Activated naive CD8-positive, alpha-beta T cell treated with anti-CD3 and anti-CD28 coated beads, Interleukin-2, amount 50 U/mL, for 24 hours (primary cell): Measurements from ENCODE around the gene DOCK4.

Experiments
- ATAC-seq: fragments of 150-1000 bp; cut with Tn5 transposase; one replicate; pipeline ENCODE4 v1.10.0; 2021
- DNase-seq: peaks from one replicate; pipeline ENCODE4 v3.0.0; 2021
- H3K27ac Mint-ChIP-seq: one replicate; pipeline ENCODE4 v1.8.0; 2021; ENCODE audit warnings: mild to moderate bottlenecking, mixed read lengths
- H3K27me3 Mint-ChIP-seq: one replicate; pipeline ENCODE4 v1.8.0; 2021; ENCODE audit warnings: mixed read lengths
- H3K36me3 Mint-ChIP-seq: one replicate; pipeline ENCODE4 v1.8.0; 2021; ENCODE audit warnings: low read depth, mixed read lengths
- H3K4me1 Mint-ChIP-seq: one replicate; pipeline ENCODE4 v1.8.0; 2021; ENCODE audit warnings: mixed read lengths
- H3K4me3 Mint-ChIP-seq: one replicate; pipeline ENCODE4 v1.8.0; 2021; ENCODE audit warnings: mild to moderate bottlenecking, moderate library complexity, mixed read lengths
- H3K9me3 Mint-ChIP-seq: one replicate; pipeline ENCODE4 v1.8.0; 2021; ENCODE audit warnings: mixed read lengths

DOCK4 gene

GRCh38 chr7:112056409-112056808, 149.8 kb downstream of the DOCK4 start:
- DNase-seq, result no peak
- Mint-ChIP-seq H3K4me3 (no peak overlapping the region), H3K9me3 (no peaks in the 10 kb centered on the region), H3K27me3 (no peaks in the 10 kb centered on the region), H3K4me1 (peaks cover 2% of the 10 kb centered on the region), H3K36me3 (no peaks in the 10 kb centered on the region), H3K27ac (no peak overlapping the region)
- ATAC-seq, result no peak

- peaks cover 2% of the 10 kb centered on the region for H3K4me1 Mint-ChIP-seq
- ATAC-seq, result no peak
- H3K9me3 Mint-ChIP-seq, result no peaks in the 10 kb centered on the region
- DNase-seq, result no peak
- no peak overlapping the region for H3K4me3 Mint-ChIP-seq
- H3K36me3 Mint-ChIP-seq, result no peaks in the 10 kb centered on the region
- no peak overlapping the region for H3K27ac Mint-ChIP-seq
- H3K27me3 Mint-ChIP-seq, result no peaks in the 10 kb centered on the region
Measured at GRCh38 chr7:112053737-112054069, 152.5 kb downstream of the DOCK4 start.

- Mint-ChIP-seq H3K36me3 (no peaks in the 10 kb centered on the region), H3K27me3 (no peaks in the 10 kb centered on the region), H3K27ac (no peak overlapping the region), H3K9me3 (no peaks in the 10 kb centered on the region), H3K4me3 (no peak overlapping the region), H3K4me1 (peaks cover 2% of the 10 kb centered on the region)
- DNase-seq, result no peak
- ATAC-seq, result no peak
Measured at GRCh38 chr7:112052993-112053736, 153.0 kb downstream of the DOCK4 start.

- Mint-ChIP-seq H3K9me3 (no peaks in the 10 kb centered on the region), H3K27me3 (no peaks in the 10 kb centered on the region), H3K4me1 (peaks cover 2% of the 10 kb centered on the region), H3K27ac (no peak overlapping the region), H3K4me3 (no peak overlapping the region), H3K36me3 (no peaks in the 10 kb centered on the region)
- DNase-seq (no peak), ATAC-seq (no peak)
Measured at GRCh38 chr7:112052498-112052897, 153.7 kb downstream of the DOCK4 start.

GRCh38 chr7:112050250-112050881, 155.8 kb downstream of the DOCK4 start:
- H3K4me3 Mint-ChIP-seq, result no peak overlapping the region
- no peaks in the 10 kb centered on the region for H3K4me1 Mint-ChIP-seq
- H3K36me3 Mint-ChIP-seq, result no peaks in the 10 kb centered on the region
- H3K27me3 Mint-ChIP-seq, result peaks cover 2% of the 10 kb centered on the region
- DNase-seq, result no peak
- no peak for ATAC-seq
- H3K27ac Mint-ChIP-seq, result no peak overlapping the region
- no peaks in the 10 kb centered on the region for H3K9me3 Mint-ChIP-seq

GRCh38 chr7:112049555-112050249, 156.5 kb downstream of the DOCK4 start:
- Mint-ChIP-seq H3K4me1 (no peaks in the 10 kb centered on the region), H3K9me3 (no peaks in the 10 kb centered on the region), H3K4me3 (no peak overlapping the region), H3K27me3 (peaks cover 5% of the 10 kb centered on the region), H3K36me3 (no peaks in the 10 kb centered on the region), H3K27ac (no peak overlapping the region)
- DNase-seq, result no peak
- ATAC-seq, result no peak

GRCh38 chr7:112047421-112047820, 158.8 kb downstream of the DOCK4 start:
- no peak for ATAC-seq
- Mint-ChIP-seq H3K27me3 (peaks cover 5% of the 10 kb centered on the region), H3K9me3 (no peaks in the 10 kb centered on the region), H3K4me1 (no peaks in the 10 kb centered on the region), H3K27ac (no peak overlapping the region), H3K4me3 (no peak overlapping the region), H3K36me3 (no peaks in the 10 kb centered on the region)
- DNase-seq, result no peak

- DNase-seq (no peak), ATAC-seq (no peak)
- H3K27ac Mint-ChIP-seq, result no peak overlapping the region
- no peaks in the 10 kb centered on the region for H3K9me3 Mint-ChIP-seq
- H3K4me3 Mint-ChIP-seq, result no peak overlapping the region
- H3K27me3 Mint-ChIP-seq, result peaks cover 5% of the 10 kb centered on the region
- no peaks in the 10 kb centered on the region for H3K4me1 Mint-ChIP-seq
- H3K36me3 Mint-ChIP-seq, result no peaks in the 10 kb centered on the region
Measured at GRCh38 chr7:112045222-112045621, 161.0 kb downstream of the DOCK4 start.

- Mint-ChIP-seq H3K27me3 (peaks cover 5% of the 10 kb centered on the region), H3K36me3 (no peaks in the 10 kb centered on the region), H3K9me3 (no peaks in the 10 kb centered on the region), H3K27ac (no peak overlapping the region), H3K4me1 (no peaks in the 10 kb centered on the region), H3K4me3 (no peak overlapping the region)
- DNase-seq (no peak), ATAC-seq (no peak)
Measured at GRCh38 chr7:112042631-112043030, 163.6 kb downstream of the DOCK4 start.

GRCh38 chr7:112038353-112038752, 167.8 kb downstream of the DOCK4 start:
- ATAC-seq, result no peak
- Mint-ChIP-seq H3K36me3 (no peaks in the 10 kb centered on the region), H3K4me3 (no peak overlapping the region), H3K9me3 (no peaks in the 10 kb centered on the region), H3K4me1 (no peaks in the 10 kb centered on the region), H3K27me3 (no peaks in the 10 kb centered on the region), H3K27ac (no peak overlapping the region)
- no peak for DNase-seq

GRCh38 chr7:112036071-112036470, 170.1 kb downstream of the DOCK4 start:
- Mint-ChIP-seq H3K4me3 (no peak overlapping the region), H3K27me3 (no peaks in the 10 kb centered on the region), H3K27ac (no peak overlapping the region), H3K36me3 (no peaks in the 10 kb centered on the region), H3K4me1 (no peaks in the 10 kb centered on the region), H3K9me3 (no peaks in the 10 kb centered on the region)
- ATAC-seq (no peak), DNase-seq (no peak)

- H3K36me3 Mint-ChIP-seq, result no peaks in the 10 kb centered on the region
Measured at GRCh38 chr7:112031689-112032088, 174.5 kb downstream of the DOCK4 start.

GRCh38 chr7:112025556-112025955, 180.6 kb downstream of the DOCK4 start:
- Mint-ChIP-seq H3K27ac (no peak overlapping the region), H3K4me3 (no peak overlapping the region), H3K36me3 (no peaks in the 10 kb centered on the region), H3K9me3 (no peaks in the 10 kb centered on the region), H3K27me3 (peaks cover 5% of the 10 kb centered on the region), H3K4me1 (no peaks in the 10 kb centered on the region)
- no peak for DNase-seq
- ATAC-seq, result no peak

More at GRCh38 chr7:112031689-112032088, 174.5 kb downstream of the DOCK4 start:
- Mint-ChIP-seq H3K27ac (no peak overlapping the region), H3K27me3 (peaks cover 3% of the 10 kb centered on the region), H3K4me3 (no peak overlapping the region), H3K4me1 (no peaks in the 10 kb centered on the region), H3K9me3 (no peaks in the 10 kb centered on the region)
- no peak for ATAC-seq
- no peak for DNase-seq

GRCh38 chr7:112023786-112024185, 182.4 kb downstream of the DOCK4 start:
- Mint-ChIP-seq H3K27ac (no peak overlapping the region), H3K9me3 (no peaks in the 10 kb centered on the region), H3K27me3 (peaks cover 5% of the 10 kb centered on the region), H3K4me3 (no peak overlapping the region), H3K4me1 (no peaks in the 10 kb centered on the region), H3K36me3 (no peaks in the 10 kb centered on the region)
- ATAC-seq (no peak), DNase-seq (no peak)

GRCh38 chr7:112023282-112023681, 182.9 kb downstream of the DOCK4 start:
- no peaks in the 10 kb centered on the region for H3K36me3 Mint-ChIP-seq
- no peaks in the 10 kb centered on the region for H3K4me1 Mint-ChIP-seq
- H3K27me3 Mint-ChIP-seq, result peaks cover 5% of the 10 kb centered on the region

More at GRCh38 chr7:112023282-112023681, 182.9 kb downstream of the DOCK4 start:
- H3K4me3 Mint-ChIP-seq, result no peak overlapping the region
- DNase-seq (no peak), ATAC-seq (no peak)
- no peak overlapping the region for H3K27ac Mint-ChIP-seq
- H3K9me3 Mint-ChIP-seq, result no peaks in the 10 kb centered on the region
